Measurements from ENCODE around the gene ZNF519.
"Not testable (repeated sequence)": the region's sequence is repeated elsewhere in the genome, so short reads cannot be mapped to it uniquely, and the experiment has no call there.

The ZNF519 gene

DNA sequence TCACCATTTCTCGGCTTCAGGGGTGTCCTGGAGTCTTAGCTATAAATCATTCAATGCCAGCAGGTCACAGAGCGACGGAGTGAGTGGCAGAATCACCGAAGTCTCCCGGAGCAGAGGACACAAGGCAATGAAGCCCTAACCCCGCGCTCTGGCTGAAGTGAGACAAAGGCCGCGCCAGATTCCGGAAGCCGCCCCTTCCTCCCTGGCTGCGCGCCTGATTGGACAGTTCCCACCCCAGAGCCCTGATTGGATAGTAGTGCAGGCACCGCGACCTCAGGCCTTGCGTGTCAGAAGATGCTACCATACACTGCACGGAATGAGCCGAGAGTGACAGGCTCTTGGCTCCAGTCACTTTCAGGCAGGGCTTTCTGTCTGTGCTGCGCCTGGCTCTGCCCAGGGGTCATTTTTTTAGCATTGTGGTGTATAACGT is at the start of gene ZNF519:
Gene ZNF519 (minus strand): TSS at position 165 of the 430 bp plus-strand sequence. CDS start 158 bp downstream, at position 7.
- peak within 1 kb of the TSS; percentile 93 for H3K4me3 ChIP-seq (ENCODE audit: low read length)

DNA sequence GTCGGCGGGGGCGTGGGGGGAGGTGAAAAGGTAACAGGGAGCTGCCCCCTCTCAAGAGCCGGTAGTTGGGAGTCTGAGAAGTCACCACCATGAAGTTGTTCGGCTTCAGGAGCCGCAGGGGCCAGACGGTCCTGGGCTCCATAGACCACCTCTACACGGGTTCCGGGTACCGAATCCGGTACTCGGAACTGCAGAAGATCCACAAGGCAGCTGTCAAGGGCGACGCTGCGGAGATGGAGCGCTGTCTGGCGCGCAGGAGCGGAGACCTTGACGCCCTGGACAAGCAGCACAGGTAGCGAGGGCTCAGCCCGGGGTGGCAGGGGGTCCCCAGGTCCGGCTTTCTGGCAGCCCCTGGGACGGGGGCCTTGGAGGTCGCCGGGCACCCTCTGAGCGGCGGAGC is 47.1 kb upstream of the ZNF519 start:
- H3K4me3 ChIP-seq (ENCODE audit: low read length) = peak overlapping the region; percentile 60
- TF ChIP-seq ZNF274 (IDR thresholded peaks at IDR 0.05; ENCODE audit: low read depth, low read length) = no peak

DNA sequence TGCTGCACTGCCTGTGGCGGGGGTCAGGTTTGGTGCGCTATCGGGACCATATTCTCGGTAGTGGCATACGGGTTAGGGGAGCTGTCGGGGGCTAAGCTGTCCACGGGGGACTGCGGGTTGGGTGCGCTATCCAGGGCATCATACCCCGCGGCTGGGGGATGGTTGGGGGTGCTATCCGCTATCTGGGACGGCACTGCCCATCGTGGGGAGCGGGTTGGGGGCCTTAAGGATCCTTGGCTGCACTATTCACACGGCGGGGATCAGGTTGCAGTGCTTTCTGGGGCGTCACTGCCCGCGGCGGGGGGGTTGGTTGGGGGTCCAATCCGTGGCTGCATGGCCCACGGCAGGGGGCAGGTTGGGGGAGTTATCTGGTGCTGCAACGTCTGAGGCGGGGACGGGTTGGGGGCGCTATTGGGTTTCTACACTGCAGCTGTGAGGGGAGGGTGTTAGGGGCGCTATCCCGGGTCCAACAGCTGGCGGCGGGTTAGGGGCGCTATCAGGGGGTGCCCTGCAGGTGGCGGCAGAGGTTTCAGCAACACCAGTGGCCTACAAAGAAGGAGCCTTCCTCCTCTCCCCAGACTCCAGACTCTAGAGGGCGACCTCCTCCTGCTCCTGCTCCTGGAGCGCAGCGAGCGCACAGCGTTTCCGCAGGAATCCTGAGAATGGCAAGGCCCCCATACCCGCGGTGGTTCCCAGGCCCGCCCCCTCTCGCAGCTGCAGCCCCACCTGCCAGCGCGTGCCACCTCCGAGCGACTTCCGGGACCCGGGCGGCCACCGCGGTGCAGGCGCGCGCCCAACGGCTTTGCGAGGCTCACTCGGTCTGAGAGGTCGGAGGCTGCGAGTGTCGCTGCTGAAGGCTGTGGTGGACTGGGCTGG is 46.3 kb upstream of the ZNF519 start:
- H3K4me3 ChIP-seq (ENCODE audit: low read length) = peak overlapping the region; percentile 60

DNA sequence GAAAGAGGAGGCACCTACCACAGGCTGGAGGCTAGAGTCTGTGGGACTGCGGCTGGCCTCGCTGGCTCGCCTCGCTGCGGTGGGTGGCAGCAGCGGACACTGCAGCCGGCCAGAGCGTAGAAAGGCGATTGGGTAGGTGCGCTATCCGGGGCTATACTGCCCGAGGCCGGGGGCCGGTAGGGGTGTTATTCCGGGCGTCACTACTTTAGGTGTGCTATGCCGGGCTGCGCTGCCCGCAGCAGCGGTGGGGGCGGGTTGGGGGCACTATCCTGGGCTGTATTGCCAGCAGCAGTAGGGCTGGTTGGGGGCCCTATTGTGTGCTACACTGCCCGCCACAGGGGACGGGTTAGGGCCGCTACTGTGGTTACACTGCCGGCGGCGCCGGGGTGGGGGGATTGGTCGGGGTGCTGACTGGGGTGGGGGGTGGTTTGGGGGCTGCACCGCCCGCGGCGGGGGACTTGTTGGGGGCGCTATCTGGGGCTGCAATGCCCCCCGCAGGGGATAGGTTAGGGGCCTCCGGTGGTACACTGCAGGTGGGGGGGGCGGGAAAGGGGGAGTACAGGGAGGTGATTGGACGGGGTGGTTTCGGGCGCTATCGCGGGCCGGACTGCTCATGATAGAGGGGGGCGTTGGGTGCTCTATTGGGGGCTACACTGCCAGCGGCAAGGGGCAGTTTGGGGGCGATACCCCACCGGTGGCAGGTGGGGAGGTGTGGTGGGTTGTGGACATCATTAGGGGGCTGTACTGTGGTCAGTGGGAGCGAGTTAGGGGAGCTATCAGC is 45.5 kb upstream of the ZNF519 start:
- H3K4me3 ChIP-seq (ENCODE audit: low read length) = not testable (repeated sequence)

DNA sequence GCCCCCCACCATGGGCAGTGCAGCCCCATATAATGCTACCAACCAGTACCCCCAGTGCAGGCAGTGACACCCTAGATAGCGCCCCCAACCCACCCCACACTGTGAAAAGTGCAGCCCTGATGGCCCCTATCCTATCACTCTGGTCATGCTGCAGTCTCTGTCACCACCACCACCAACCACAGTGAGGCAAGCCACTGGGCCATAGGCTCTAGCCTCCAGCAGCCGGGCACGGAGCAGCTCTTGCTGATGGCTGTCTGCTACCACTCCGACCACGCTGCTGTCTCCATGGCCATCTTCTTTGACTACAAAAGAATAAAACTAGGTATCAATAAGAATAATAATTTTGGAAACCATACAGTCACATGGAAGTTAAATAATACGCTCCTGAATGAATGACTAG is 43.2 kb upstream of the ZNF519 start:
- H3K4me3 ChIP-seq (ENCODE audit: low read length) = not testable (repeated sequence)

DNA sequence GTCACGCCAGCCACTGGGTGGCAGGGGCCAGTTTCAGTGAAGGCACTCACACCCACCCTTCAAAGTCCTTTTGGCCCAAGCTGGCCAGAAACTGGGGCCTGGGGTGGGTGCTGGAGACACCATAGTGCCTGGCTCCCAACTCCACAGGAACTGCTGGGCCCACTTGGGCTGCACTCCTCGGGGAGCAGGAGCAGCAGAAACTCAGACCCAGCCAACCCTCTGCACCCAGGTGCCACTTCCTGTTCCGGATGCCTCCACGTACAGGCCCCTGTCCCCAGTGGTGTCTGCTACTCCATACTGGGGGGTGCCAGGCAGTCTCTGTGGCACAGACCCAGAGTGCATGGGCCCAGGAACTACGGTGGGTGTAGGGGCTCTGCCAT is 42.5 kb upstream of the ZNF519 start:
- no peak for TF ChIP-seq ZNF274 (IDR thresholded peaks at IDR 0.05; ENCODE audit: low read depth, low read length)
- H3K4me3 ChIP-seq (ENCODE audit: low read length) = no peak overlapping the region

DNA sequence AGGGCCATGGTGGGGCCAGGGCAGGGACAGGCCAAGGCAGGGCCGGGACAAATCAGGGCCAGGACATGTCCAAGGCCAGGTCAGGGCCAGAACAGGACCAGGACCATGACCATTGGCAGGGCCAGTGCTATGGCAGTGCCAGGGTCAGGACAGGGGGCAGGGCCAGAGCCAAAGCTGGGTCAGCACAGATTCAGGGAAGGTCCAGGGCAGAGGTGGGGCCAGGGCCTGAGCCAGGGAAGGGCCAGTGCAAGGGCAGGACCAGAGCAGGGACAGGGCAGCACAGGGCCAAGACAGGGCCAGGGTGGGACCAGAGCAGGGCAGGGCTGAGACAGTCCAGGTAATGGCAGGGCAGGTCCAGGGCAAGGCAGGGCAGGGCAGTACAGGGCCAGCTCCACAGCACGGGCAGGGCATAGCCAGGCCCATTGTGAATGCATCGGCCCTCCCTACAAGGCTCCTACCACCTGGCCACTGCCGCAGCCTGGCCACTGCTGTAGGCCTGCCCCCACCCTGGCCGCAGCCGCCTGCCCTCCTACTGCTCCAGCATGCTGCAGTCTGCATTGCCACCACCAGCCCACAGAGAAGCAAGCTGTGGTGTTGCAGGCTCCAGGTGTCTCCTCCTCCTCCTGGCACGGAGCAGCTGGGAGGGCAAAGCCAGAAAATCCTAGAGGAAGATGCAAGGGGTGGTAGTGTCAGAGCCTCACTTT is 41.9 kb upstream of the ZNF519 start:
- H3K4me3 ChIP-seq (ENCODE audit: low read length) = not testable (repeated sequence)

DNA sequence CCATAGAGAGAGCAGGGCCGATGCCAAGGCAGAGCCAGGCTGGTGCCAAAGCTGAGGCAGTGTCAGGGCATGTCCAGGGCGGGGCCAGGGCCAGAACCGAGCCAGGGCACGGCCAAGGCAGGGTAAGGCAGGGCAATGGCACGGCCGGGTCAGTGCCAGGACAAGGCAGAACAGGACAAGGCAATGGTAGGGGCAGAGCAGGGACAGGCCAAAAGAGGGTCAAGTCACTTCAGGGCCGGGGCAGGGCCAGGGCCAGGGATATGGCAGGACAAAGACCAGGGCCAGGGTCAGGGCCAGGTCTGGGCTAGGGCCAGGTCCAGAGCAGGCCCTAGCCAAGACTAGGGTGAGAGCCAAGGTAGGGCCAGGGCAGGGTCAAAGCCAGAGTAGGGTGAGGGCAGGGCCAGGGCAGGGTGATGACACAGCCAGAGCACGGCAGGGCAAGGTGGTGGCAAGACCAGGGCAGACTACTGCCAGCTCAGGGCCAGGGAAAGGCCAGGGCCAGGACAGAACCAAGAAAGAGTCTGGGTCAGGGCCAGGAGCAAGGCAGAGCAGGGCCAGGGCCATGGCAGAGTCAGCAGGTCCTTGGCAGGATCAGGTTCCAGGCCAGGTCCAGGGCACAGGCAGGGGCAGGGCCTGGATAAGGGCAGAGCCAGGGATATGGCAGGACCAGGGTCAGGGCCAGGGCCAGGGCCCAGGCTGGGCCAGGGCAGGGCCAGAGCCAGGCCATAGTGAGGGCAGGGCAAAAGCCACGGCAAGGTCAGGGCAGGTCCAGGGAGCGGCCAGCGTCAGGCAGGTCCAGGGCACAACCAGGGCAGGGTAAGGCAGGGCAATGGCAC is 41.1 kb upstream of the ZNF519 start:
- not testable (repeated sequence) for H3K4me3 ChIP-seq (ENCODE audit: low read length)

DNA sequence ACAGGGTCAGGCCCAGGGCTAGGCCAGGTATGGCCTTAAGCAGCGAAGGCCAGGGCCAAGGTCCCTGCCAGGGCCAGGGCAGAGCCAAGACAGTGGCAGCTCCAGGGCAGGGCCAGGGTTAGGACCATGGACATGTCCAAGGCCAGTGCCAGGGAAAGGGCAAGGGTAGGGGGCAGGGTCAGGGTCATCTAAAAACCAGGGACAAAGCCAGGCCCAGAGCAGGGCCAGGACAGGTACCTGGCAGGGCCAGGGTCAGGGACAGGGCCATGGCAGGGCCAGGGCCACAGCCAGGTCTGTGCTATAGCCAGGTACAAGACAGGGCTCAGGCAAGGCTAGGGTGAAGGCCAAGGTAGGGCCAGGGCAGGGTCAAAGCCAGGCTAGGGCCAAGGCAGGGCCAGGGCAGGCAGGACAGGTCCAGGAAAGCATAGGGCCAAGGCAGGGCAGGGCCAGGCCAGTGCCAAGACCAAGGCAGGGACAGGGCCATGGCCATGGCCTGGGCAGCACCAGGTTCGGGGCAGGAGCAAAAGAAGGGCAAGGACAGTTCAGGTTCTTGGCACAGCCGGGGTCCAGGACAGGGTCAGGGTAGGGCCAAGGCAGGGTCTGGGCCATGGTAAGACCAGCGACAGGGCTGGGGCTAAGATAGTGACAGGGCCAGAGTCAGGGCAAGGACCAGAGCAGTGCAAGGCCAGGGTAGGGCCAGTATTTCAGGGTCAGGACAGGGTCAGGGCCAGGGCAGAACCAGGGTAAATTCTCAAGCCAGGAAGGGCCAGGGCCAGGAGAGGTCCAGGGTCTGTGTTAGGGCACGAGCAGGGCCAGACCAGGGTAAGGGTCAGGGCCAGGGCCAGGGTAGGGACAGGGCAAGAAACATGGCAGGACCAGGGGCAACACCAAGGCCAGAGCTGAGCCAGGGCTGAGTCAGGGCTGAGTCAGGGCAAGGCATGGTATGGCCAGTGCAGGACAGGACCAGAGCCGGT is 40.2 kb upstream of the ZNF519 start:
- not testable (repeated sequence) for H3K4me3 ChIP-seq (ENCODE audit: low read length)

DNA sequence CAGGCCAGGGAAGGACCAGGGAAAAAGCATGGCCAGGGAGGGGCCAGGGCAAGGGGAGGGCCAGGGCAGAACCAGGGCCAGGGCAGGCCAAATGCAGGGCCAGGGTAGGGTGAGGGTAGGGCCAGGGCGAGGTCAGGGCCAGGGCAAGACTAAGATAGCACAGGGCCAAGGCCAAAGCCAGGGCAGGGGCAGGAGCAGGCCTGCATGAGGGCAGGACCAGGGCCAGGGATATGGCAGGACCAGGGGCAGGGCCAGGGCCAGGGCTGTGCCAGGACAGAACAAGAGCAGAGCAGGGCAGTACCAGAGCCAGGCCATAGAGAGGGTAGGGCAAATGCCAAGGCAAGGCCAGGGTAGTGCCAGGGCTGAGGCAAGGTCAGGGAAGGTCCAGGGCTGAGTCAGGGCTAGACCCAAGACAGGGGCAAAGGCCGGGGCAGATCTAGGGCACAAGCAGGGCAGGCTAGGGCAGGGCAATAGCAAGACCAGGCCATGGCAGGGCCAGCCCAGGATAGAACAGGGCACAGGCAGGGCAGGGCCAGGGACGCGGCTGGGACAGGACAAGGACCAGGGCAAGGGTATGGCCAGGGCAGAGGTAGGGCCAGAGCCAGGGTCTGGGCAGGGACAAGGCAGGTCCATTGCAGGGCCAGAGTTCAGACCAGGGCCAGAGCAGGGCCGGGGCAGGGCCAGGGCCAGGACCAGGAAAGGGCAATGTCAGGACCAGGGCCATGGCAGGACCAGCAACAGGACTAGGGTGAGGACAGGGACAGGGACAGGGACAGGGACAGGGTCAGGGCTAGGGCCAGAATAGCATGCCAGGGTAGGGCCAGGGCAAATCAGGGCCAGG is 39.3 kb upstream of the ZNF519 start:
- H3K4me3 ChIP-seq (ENCODE audit: low read length) = not testable (repeated sequence)

DNA sequence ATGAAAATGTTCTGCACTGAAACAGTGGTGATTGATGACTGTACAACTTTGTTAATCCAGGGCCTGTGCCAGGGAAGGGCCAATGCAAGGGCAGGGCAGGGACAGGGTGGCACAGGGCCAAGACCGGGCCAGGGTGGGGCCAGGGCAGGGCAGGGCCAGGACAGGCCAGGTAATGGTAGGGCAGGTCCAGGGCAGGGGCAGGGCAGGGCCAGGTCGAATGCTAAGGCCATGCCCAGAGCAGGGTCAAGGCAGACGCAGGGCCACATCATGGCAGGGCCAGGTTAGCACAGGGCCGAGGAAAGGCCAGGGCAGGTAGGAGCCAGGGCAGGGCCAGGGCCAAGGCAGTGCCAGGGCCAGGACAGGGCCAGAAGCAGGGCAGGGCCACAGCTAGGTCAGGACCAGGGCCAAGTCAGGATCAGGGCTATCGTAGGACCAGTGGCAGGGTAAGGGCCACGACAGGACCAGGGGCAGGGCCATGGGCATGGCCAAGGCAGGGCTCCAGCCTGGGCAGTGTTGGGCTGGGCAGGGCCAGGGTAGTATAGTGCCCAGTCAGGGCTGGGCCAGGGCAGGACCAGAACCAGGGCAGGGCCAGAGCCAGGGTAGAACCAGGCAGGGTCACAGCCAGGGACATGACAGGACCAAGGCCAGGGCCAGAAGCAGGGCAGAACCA is 38.3 kb upstream of the ZNF519 start:
- not testable (repeated sequence) for H3K4me3 ChIP-seq (ENCODE audit: low read length)

DNA sequence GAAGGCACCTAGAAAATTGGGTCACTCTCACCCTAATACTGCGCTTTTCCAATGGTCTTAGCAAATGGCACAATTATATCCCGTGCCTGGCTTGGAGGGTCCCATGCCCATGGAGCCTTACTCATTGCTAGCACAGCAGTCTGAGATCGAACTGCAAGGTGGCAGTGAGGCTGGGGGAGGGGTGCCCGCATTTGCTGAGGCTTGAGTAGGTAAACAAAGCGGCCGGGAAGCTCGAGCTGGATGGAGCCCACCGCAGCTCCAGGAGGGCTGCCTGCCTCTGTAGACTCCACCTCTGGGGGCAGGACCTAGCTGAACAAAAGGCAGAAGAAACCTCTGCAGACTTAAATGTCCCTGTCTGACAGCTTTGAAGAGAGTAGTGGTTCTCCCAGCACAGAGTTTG is 30.7 kb upstream of the ZNF519 start:
- H3K4me3 ChIP-seq (ENCODE audit: low read length) = not testable (repeated sequence)

DNA sequence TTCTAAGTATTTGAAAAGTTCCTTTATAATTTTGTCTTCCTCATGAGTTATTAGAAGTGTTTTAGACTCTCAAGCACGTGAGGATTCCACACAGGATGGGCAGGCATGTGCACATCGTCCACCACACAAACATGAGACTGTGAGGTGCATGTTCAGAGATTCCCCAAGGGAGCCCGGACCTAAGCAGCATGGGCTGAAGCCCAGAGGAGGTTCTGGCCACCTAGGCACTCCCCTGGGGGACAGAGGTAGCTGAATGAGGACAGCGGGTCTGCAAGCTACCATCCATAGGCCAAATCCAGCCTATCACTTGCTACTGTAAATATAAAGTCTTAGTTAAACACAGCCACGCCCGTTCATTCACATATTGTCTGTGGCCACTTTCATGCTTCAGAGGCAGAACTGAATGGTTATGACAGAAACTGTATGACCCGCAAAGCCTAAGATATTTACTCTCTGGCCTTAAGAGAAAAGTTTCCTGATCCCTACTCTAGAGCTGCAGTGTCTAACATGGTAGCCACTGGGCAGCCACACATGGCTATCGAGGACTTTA is 19.4 kb upstream of the ZNF519 start:
- not testable (repeated sequence) for H3K4me3 ChIP-seq (ENCODE audit: low read length)

DNA sequence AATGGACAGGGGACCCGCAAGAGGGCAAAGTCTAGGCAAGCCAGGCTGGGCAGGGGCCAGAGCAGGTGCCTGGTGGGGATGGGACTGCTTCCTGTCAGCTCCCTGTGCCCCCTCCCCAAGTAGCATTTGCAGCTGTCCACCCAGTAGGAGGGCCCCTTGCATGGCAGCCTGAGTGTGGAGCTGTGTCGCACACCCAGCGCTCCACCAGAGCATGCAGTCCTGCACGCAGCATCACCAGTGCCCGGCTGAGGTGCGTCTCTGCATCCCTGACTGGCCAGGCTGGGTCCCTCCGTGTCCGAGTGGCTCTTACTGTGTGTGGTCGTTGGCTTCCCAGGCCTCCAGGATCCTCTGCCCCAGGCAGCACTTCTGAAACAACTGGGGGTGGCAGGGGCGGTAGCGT is 18.5 kb upstream of the ZNF519 start:
- H3K4me3 ChIP-seq (ENCODE audit: low read length) = not testable (repeated sequence)

DNA sequence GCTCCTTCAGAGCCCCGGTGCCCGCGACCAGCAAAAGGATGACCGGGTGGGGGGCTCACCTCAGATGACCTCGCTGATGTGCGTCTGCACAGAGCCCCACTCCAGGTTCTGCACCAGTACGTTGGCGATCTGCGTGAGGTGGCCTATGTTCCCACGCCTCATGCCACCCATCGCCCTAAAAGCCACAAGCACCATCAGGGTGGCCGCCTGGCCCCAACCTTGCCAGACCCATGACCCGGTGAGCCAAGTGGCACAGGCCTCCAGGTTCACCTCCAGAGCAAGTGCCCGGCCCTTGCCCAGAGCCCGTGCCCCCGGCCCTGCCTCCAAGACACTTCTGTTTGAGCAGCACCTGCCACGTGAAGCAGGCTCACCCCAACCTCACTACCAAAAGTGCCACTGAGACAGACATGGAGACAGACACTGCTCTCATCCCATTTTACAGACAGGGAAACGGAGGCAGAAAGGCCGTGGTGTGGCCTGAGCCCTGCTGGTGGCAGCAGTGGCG is 17.7 kb upstream of the ZNF519 start:
- H3K4me3 ChIP-seq (ENCODE audit: low read length) = not testable (repeated sequence)

DNA sequence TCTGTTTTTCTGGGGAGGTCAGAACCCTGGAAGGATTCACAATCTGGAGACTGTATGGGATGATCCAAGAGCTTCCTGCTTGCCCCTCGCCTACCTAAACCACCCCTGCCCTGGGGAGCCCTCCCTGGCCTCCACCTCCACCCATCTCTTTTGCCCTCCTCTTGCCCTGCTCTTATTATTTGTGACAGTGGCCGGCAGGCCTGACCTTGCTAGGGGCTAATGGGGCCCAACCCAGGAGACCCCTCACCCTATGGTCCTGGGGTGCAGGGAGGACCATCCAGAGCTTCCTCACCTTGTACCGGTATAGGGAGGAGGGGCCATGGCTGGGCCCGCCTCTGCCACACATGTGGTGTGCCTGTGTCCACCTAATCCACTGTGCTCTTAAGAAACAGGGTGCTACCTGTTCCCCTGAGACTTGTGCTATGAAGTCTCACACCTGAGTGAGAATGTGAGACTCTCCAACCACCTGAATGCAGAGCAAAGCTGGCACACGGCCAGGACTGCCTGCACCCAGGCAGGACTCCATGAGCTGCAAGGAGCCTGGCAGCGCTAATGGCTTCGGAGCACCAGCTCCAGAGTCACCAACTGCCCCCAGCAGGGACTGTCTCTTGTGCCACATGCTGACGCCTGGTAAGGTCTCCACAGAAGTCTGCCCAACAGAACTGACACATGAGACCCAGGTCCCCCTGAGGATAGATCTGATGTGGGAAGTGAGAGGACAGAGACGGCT is 17.1 kb upstream of the ZNF519 start:
- H3K4me3 ChIP-seq (ENCODE audit: low read length) = not testable (repeated sequence)
